Fibroblast of skin of back (primary cell): ENCODE results near the gene PARP1.
"Not testable (repeated sequence)": the region's sequence is repeated elsewhere in the genome, so short reads cannot be mapped to it uniquely, and the experiment has no call there.

Source experiments
- DNase-seq: peaks from one replicate; pipeline ENCODE4 v3.0.0-alpha.2; 2013

Gene PARP1

GRCh38 chr1:226428791-226429461 is 21.0 kb upstream of the PARP1 start:
- DNase-seq: peak; percentile 73

GRCh38 chr1:226428348-226428747 is 20.5 kb upstream of the PARP1 start:
- DNase-seq: no peak

GRCh38 chr1:226427131-226427530 is 19.2 kb upstream of the PARP1 start:
- DNase-seq: no peak

GRCh38 chr1:226426395-226426794 is 18.5 kb upstream of the PARP1 start:
- not testable (repeated sequence) for DNase-seq

GRCh38 chr1:226425431-226426031 is 17.6 kb upstream of the PARP1 start:
- DNase-seq: no peak

- no peak for DNase-seq
Measured at GRCh38 chr1:226425004-226425378, 17.1 kb upstream of the PARP1 start.

- DNase-seq: peak; percentile 23
Measured at GRCh38 chr1:226424221-226425003, 16.5 kb upstream of the PARP1 start.

- no peak for DNase-seq
Measured at GRCh38 chr1:226422478-226422877, 14.6 kb upstream of the PARP1 start.

GRCh38 chr1:226420897-226421296 is 13.0 kb upstream of the PARP1 start:
- no peak for DNase-seq

GRCh38 chr1:226420328-226420727 is 12.4 kb upstream of the PARP1 start:
- DNase-seq: no peak

- DNase-seq: no peak
Measured at GRCh38 chr1:226419284-226420029, 11.6 kb upstream of the PARP1 start.

GRCh38 chr1:226417830-226418546 is 10.1 kb upstream of the PARP1 start:
- no peak for DNase-seq

GRCh38 chr1:226417350-226417749 is 9.5 kb upstream of the PARP1 start:
- no peak for DNase-seq

GRCh38 chr1:226414098-226414698 is 6.3 kb upstream of the PARP1 start:
- no peak for DNase-seq

GRCh38 chr1:226411619-226412018 is 3.7 kb upstream of the PARP1 start:
- DNase-seq: no peak

- no peak for DNase-seq
Measured at GRCh38 chr1:226410958-226411357, 3.1 kb upstream of the PARP1 start.

- no peak for DNase-seq
Measured at GRCh38 chr1:226409392-226409791, 1.5 kb upstream of the PARP1 start.

- no peak for DNase-seq
Measured at GRCh38 chr1:226408285-226409184, 642 bp upstream of the PARP1 start.

- no peak for DNase-seq
Measured at GRCh38 chr1:226407199-226407496, 745 bp downstream of the PARP1 start.

GRCh38 chr1:226406401-226406881 is 1.5 kb downstream of the PARP1 start:
- peak; percentile 31 for DNase-seq

- no peak for DNase-seq
Measured at GRCh38 chr1:226405411-226405988, 2.4 kb downstream of the PARP1 start.
